A673 (cell line): ENCODE measurements around the gene MEF2A. TPM values are rescaled to one million over a fixed set of nuclear protein-coding genes. Genes with fewer than 3 reads are reported as not detected.

Experiments used
- BruUV-seq: library from RNA; stranded (reverse); fragments of 400-500 nt; replicated peaks from 2 replicates; lab custom pipeline; 2021; lab: Mats Ljungman, UMichigan
- CTCF ChIA-PET: fragments of 300-600 bp; sonication (Branson Sonifier 250); formaldehyde crosslinking; loops from one replicate; lab custom pipeline; 2022; ENCODE audit warnings: antibody characterized with exemption; lab: Charles Lee
- POLR2A ChIA-PET: fragments of 300-600 bp; sonication (Branson Sonifier 250); formaldehyde crosslinking; loops from one replicate; lab custom pipeline; 2022; ENCODE audit warnings: antibody characterized with exemption; ENCODE audit not compliant: low non-redundant PET; lab: Charles Lee
- DNase-seq: peaks from one replicate; pipeline ENCODE4 v3.0.0-alpha.2; 2015; ENCODE audit warnings: low spot score
- H3K27ac ChIP-seq: fragments of 200-600 bp; sonication (generic); 2 replicates; pipeline ENCODE4 v1.5.1; 2016; ENCODE audit warnings: mixed run types, low read depth, mild to moderate bottlenecking, mixed read lengths, antibody characterized with exemption, low read length; ENCODE audit not compliant: poor library complexity, severe bottlenecking
- H3K27me3 ChIP-seq: fragments of 200-600 bp; sonication (generic); replicated peaks from 2 replicates; pipeline ENCODE4 v1.6.1; 2017; ENCODE audit warnings: mixed run types, low read depth, mild to moderate bottlenecking, mixed read lengths, antibody characterized with exemption, low read length; ENCODE audit not compliant: insufficient read depth, poor library complexity
- H3K36me3 ChIP-seq: fragments of 200-600 bp; sonication (generic); 2 replicates; pipeline ENCODE4 v1.6.1; 2016; ENCODE audit warnings: mixed run types, mild to moderate bottlenecking, mixed read lengths, antibody characterized with exemption, low read length; ENCODE audit not compliant: insufficient read depth, poor library complexity, severe bottlenecking
- H3K4me1 ChIP-seq: fragments of 200-600 bp; sonication (generic); 2 replicates; pipeline ENCODE4 v1.6.1; 2017; ENCODE audit warnings: mixed run types, mild to moderate bottlenecking, mixed read lengths, antibody characterized with exemption, low read length; ENCODE audit not compliant: insufficient read depth, poor library complexity, severe bottlenecking
- H3K4me3 ChIP-seq: fragments of 200-600 bp; sonication (generic); 2 replicates; pipeline ENCODE4 v1.5.1; 2016; ENCODE audit warnings: low read depth, mixed run types, mild to moderate bottlenecking, mixed read lengths, low read length; ENCODE audit not compliant: poor library complexity, severe bottlenecking
- H3K9me3 ChIP-seq: fragments of 200-600 bp; sonication (generic); 2 replicates; pipeline ENCODE4 v1.6.1; 2016; ENCODE audit warnings: mixed run types, low read depth, mild to moderate bottlenecking, mixed read lengths, antibody characterized with exemption, low read length; ENCODE audit not compliant: poor library complexity, severe bottlenecking
- CTCF ChIP-seq: fragments of 300-800, 200-600 bp; sonication (generic); conservative IDR thresholded peaks from 2 replicates; pipeline ENCODE4 v1.5.1; 2017; ENCODE audit warnings: low read depth, mild to moderate bottlenecking, antibody characterized with exemption, low read length, moderate library complexity, mixed read lengths
- EZH2 ChIP-seq: fragments of 200-600 bp; sonication (generic); IDR thresholded peaks from 2 replicates; pipeline ENCODE4 v1.6.1; 2017; ENCODE audit warnings: borderline replicate concordance, low read depth, mild to moderate bottlenecking, mixed read lengths, antibody characterized with exemption, low read length; ENCODE audit not compliant: poor library complexity, severe bottlenecking
- intact Hi-C: fragments of 100-400 bp; cut with micrococcal nuclease; formaldehyde crosslinking; loops from one replicate; pipeline ENCODE4 v1.10.0; 2022; ENCODE audit not compliant: unreplicated experiment
- total RNA-seq: library from RNA; stranded (reverse); gene quantifications from 2 replicates; pipeline ENCODE4 v1.2.3, GENCODE V29; 2021

MEF2A gene
- total RNA-seq, 1 experiment from 2014 or later: 26.4 TPM

GRCh38 chr15:99620178-99620577 is 54.4 kb downstream of the MEF2A start:
- H3K4me1 ChIP-seq: peaks cover 20% of the 10 kb centered on the region
- H3K4me3 ChIP-seq: no peak overlapping the region
- no peaks in the 10 kb centered on the region for H3K27me3 ChIP-seq
- TF ChIP-seq EZH2 (no peak), CTCF (no peak)
- ChIA-PET CTCF (no interaction called here), POLR2A (no interaction called here)
- no peak overlapping the region for H3K27ac ChIP-seq
- no peak for DNase-seq
- H3K36me3 ChIP-seq: no peaks in the 10 kb centered on the region
- no TSS peak for BruUV-seq
- intact Hi-C loops: no loop called here
- H3K9me3 ChIP-seq: peaks cover 11% of the 10 kb centered on the region

- Histone ChIP-seq H3K4me1 (peaks cover 20% of the 10 kb centered on the region), H3K27ac (no peak overlapping the region), H3K9me3 (peaks cover 17% of the 10 kb centered on the region), H3K36me3 (no peaks in the 10 kb centered on the region), H3K27me3 (no peaks in the 10 kb centered on the region), H3K4me3 (no peak overlapping the region)
- TF ChIP-seq CTCF (no peak), EZH2 (no peak)
- BruUV-seq: no TSS peak
- intact Hi-C loops: no loop called here
- ChIA-PET CTCF (no interaction called here), POLR2A (no interaction called here)
- DNase-seq: no peak
Measured at GRCh38 chr15:99621767-99622166, 56.0 kb downstream of the MEF2A start.

- Histone ChIP-seq H3K4me1 (peaks cover 29% of the 10 kb centered on the region), H3K36me3 (no peaks in the 10 kb centered on the region), H3K9me3 (peaks cover 17% of the 10 kb centered on the region), H3K27me3 (no peaks in the 10 kb centered on the region), H3K4me3 (no peak overlapping the region), H3K27ac (no peak overlapping the region)
- intact Hi-C loops: no loop called here
- no peak for DNase-seq
- CTCF ChIA-PET: no interaction called here
- BruUV-seq: no TSS peak
- POLR2A ChIA-PET: no interaction called here
- TF ChIP-seq CTCF: no peak
- TF ChIP-seq EZH2: no peak
Measured at GRCh38 chr15:99628374-99629001, 62.7 kb downstream of the MEF2A start.
